Measurements from ENCODE around the gene EGR1. TPM values are rescaled to one million over a fixed set of nuclear protein-coding genes. Genes with fewer than 3 reads are reported as not detected.

The EGR1 gene
- total RNA-seq, 2 donors from 2014 or later = 94.3 to 105 TPM

- H3K36me3 Mint-ChIP-seq (ENCODE audit: insufficient read depth in 2 of 2) = no peaks in the 10 kb centered on the region
- ATAC-seq (replicated peaks in 1 of 2) (peak; percentile 82 to 83), DNase-seq (peak; percentile 89 to 91)
- H3K9me3 Mint-ChIP-seq = no peaks in the 10 kb centered on the region
- H3K27me3 Mint-ChIP-seq (ENCODE audit: low read depth) = no peaks in the 10 kb centered on the region
- peak overlapping the region; percentile 69 for H3K27ac Mint-ChIP-seq
- peaks cover 44% of the 10 kb centered on the region for H3K4me1 Mint-ChIP-seq (ENCODE audit: low read depth)
- peak overlapping the region; percentile 60 to 93 for H3K4me3 Mint-ChIP-seq
Observed at GRCh38 chr5:138459311-138459933, 5.9 kb upstream of the EGR1 start.

- DNase-seq = no peak
- no peak for ATAC-seq (replicated peaks in 1 of 2)
- H3K27ac Mint-ChIP-seq = peak overlapping the region; percentile 85
- no peaks in the 10 kb centered on the region for H3K27me3 Mint-ChIP-seq (ENCODE audit: low read depth)
- H3K9me3 Mint-ChIP-seq = no peaks in the 10 kb centered on the region
- H3K4me1 Mint-ChIP-seq (ENCODE audit: low read depth) = peaks cover 44% of the 10 kb centered on the region
- peak overlapping the region; percentile 60 to 93 for H3K4me3 Mint-ChIP-seq
- no peaks in the 10 kb centered on the region for H3K36me3 Mint-ChIP-seq (ENCODE audit: insufficient read depth in 2 of 2)
Observed at GRCh38 chr5:138460032-138460693, 5.1 kb upstream of the EGR1 start.

- H3K4me1 Mint-ChIP-seq (ENCODE audit: low read depth) = peaks cover 46% of the 10 kb centered on the region
- H3K36me3 Mint-ChIP-seq (ENCODE audit: insufficient read depth in 2 of 2) = peaks cover 1 to 2% of the 10 kb centered on the region in 2 donors
- ATAC-seq (replicated peaks in 1 of 2) (no peak), DNase-seq (no peak)
- no peaks in the 10 kb centered on the region for H3K27me3 Mint-ChIP-seq (ENCODE audit: low read depth)
- peak overlapping the region; percentile 17 to 44 for H3K4me3 Mint-ChIP-seq
- H3K9me3 Mint-ChIP-seq = no peaks in the 10 kb centered on the region
- no peak overlapping the region for H3K27ac Mint-ChIP-seq
Observed at GRCh38 chr5:138461343-138462125, 3.7 kb upstream of the EGR1 start.

GRCh38 chr5:138463419-138464007 lies 1.8 kb upstream of the EGR1 start:
- no peak overlapping the region for H3K27ac Mint-ChIP-seq
- H3K9me3 Mint-ChIP-seq = no peaks in the 10 kb centered on the region
- DNase-seq (no peak), ATAC-seq (replicated peaks in 1 of 2) (no peak)
- peaks cover 14 to 20% of the 10 kb centered on the region in 2 donors for H3K36me3 Mint-ChIP-seq (ENCODE audit: insufficient read depth in 2 of 2)
- H3K4me3 Mint-ChIP-seq = peak overlapping the region; percentile 91 to 94
- H3K4me1 Mint-ChIP-seq (ENCODE audit: low read depth) = peaks cover 55% of the 10 kb centered on the region
- no peaks in the 10 kb centered on the region for H3K27me3 Mint-ChIP-seq (ENCODE audit: low read depth)

GRCh38 chr5:138464008-138464387 lies 1.3 kb upstream of the EGR1 start:
- peaks cover 54% of the 10 kb centered on the region for H3K4me1 Mint-ChIP-seq (ENCODE audit: low read depth)

GRCh38 chr5:138464388-138465260 lies 655 bp upstream of the EGR1 start:
- Mint-ChIP-seq H3K36me3 (ENCODE audit: insufficient read depth in 2 of 2) (peaks cover 14 to 20% of the 10 kb centered on the region in 2 donors), H3K4me3 (peak overlapping the region; percentile 91 to 94), H3K4me1 (ENCODE audit: low read depth) (peaks cover 48% of the 10 kb centered on the region), H3K27me3 (ENCODE audit: low read depth) (no peaks in the 10 kb centered on the region), H3K27ac (peak overlapping the region; percentile 90), H3K9me3 (no peaks in the 10 kb centered on the region)
- peak; percentile 73 to 74 for ATAC-seq (replicated peaks in 1 of 2)
- peak; percentile 96 to 98 for DNase-seq

More at GRCh38 chr5:138464008-138464387, 1.3 kb upstream of the EGR1 start:
- peak; percentile 53 to 56 for ATAC-seq (replicated peaks in 1 of 2)
- no peaks in the 10 kb centered on the region for H3K27me3 Mint-ChIP-seq (ENCODE audit: low read depth)
- peak overlapping the region; percentile 91 to 94 for H3K4me3 Mint-ChIP-seq
- DNase-seq = peak; percentile 95 to 97
- peaks cover 14 to 20% of the 10 kb centered on the region in 2 donors for H3K36me3 Mint-ChIP-seq (ENCODE audit: insufficient read depth in 2 of 2)
- H3K9me3 Mint-ChIP-seq = no peaks in the 10 kb centered on the region
- peak overlapping the region; percentile 90 for H3K27ac Mint-ChIP-seq

GRCh38 chr5:138466125-138466899 lies 1.0 kb downstream of the EGR1 start:
- peaks cover 31% of the 10 kb centered on the region for H3K4me1 Mint-ChIP-seq (ENCODE audit: low read depth)
- H3K9me3 Mint-ChIP-seq = no peaks in the 10 kb centered on the region
- peaks cover 14 to 20% of the 10 kb centered on the region in 2 donors for H3K36me3 Mint-ChIP-seq (ENCODE audit: insufficient read depth in 2 of 2)
- DNase-seq (no peak), ATAC-seq (replicated peaks in 1 of 2) (no peak)
- H3K27ac Mint-ChIP-seq = peak overlapping the region; percentile 39
- H3K4me3 Mint-ChIP-seq = peak overlapping the region; percentile 90 to 91
- H3K27me3 Mint-ChIP-seq (ENCODE audit: low read depth) = no peaks in the 10 kb centered on the region

GRCh38 chr5:138466900-138467710 lies 1.8 kb downstream of the EGR1 start:
- no peaks in the 10 kb centered on the region for H3K27me3 Mint-ChIP-seq (ENCODE audit: low read depth)
- peaks cover 14 to 20% of the 10 kb centered on the region in 2 donors for H3K36me3 Mint-ChIP-seq (ENCODE audit: insufficient read depth in 2 of 2)
- peaks cover 25% of the 10 kb centered on the region for H3K4me1 Mint-ChIP-seq (ENCODE audit: low read depth)
- H3K4me3 Mint-ChIP-seq = peak overlapping the region; percentile 90 to 91
- peak in 1 of 2 donors; percentile 22 for DNase-seq
- peak overlapping the region; percentile 64 for H3K27ac Mint-ChIP-seq
- no peaks in the 10 kb centered on the region for H3K9me3 Mint-ChIP-seq
- no peak for ATAC-seq (replicated peaks in 1 of 2)

GRCh38 chr5:138467711-138468132 lies 2.4 kb downstream of the EGR1 start:
- H3K4me3 Mint-ChIP-seq = peak overlapping the region; percentile 90 to 91
- H3K27me3 Mint-ChIP-seq (ENCODE audit: low read depth) = no peaks in the 10 kb centered on the region
- H3K9me3 Mint-ChIP-seq = no peaks in the 10 kb centered on the region
- DNase-seq = no peak
- peaks cover 25% of the 10 kb centered on the region for H3K4me1 Mint-ChIP-seq (ENCODE audit: low read depth)
- ATAC-seq (replicated peaks in 1 of 2) = no peak
- H3K36me3 Mint-ChIP-seq (ENCODE audit: insufficient read depth in 2 of 2) = peaks cover 14 to 20% of the 10 kb centered on the region in 2 donors
- no peak overlapping the region for H3K27ac Mint-ChIP-seq

- Mint-ChIP-seq H3K4me3 (peak overlapping the region; percentile 90 to 91), H3K9me3 (no peaks in the 10 kb centered on the region), H3K36me3 (ENCODE audit: insufficient read depth in 2 of 2) (peaks cover 14 to 20% of the 10 kb centered on the region in 2 donors), H3K27ac (peak overlapping the region; percentile 58), H3K4me1 (ENCODE audit: low read depth) (peaks cover 25% of the 10 kb centered on the region), H3K27me3 (ENCODE audit: low read depth) (no peaks in the 10 kb centered on the region)
- no peak for DNase-seq
- ATAC-seq (replicated peaks in 1 of 2) = no peak
Observed at GRCh38 chr5:138468133-138468965, 3.1 kb downstream of the EGR1 start.
